Muscle of leg (tissue), 11 donors: ENCODE measurements around the gene KLHL10. TPM values are rescaled to one million over a fixed set of nuclear protein-coding genes. Genes with fewer than 3 reads are reported as not detected.
"Not testable (repeated sequence)": the region's sequence is repeated elsewhere in the genome, so short reads cannot be mapped to it uniquely, and the experiment has no call there.

Experiments
- DNase-seq: peaks from one replicate; pipeline ENCODE4 v3.0.0; 2013
- H3K27ac ChIP-seq: one replicate; pipeline ENCODE4 v1.5.1; 2013; ENCODE audit warnings: mild to moderate bottlenecking, low read length, control low read depth
- H3K27me3 ChIP-seq: one replicate; pipeline ENCODE4 v1.6.1; 2013; ENCODE audit warnings: low read length; ENCODE audit not compliant: control insufficient read depth, insufficient read depth
- H3K36me3 ChIP-seq: one replicate; pipeline ENCODE4 v1.6.1; 2013; ENCODE audit warnings: low read length; ENCODE audit not compliant: control insufficient read depth, insufficient read depth
- H3K4me1 ChIP-seq: one replicate; pipeline ENCODE4 v1.6.1; 2013; ENCODE audit warnings: low read length; ENCODE audit not compliant: control insufficient read depth, insufficient read depth
- H3K4me3 ChIP-seq: one replicate; pipeline ENCODE4 v1.5.1; 2013; ENCODE audit warnings: low read length, control low read depth
- H3K9me3 ChIP-seq: replicated peaks from 2 replicates; pipeline ENCODE4 v1.6.1; 2013; ENCODE audit warnings: low read depth, low read length; ENCODE audit not compliant: control insufficient read depth
- WGBS: methylation state at CpG from one replicate; pipeline ENCODE4 v1.1.5; 2013; ENCODE audit warnings: missing lambda C conversion rate; ENCODE audit not compliant: insufficient coverage; 5-methylcytosine and 5-hydroxymethylcytosine counted together
- polyA plus RNA-seq, 8 donors: library from polyadenylated mRNA; unstranded; fragments of 120-200 nt; gene quantifications; one replicate each; pipeline versions ENCODE4 v1.2.1 to v1.2.3, GENCODE V29; 2013; ENCODE audit warnings: inconsistent platforms in 1 of 8, low replicate concordance in 1 of 8; ENCODE audit not compliant: insufficient read length in 8 of 8, insufficient read depth in 1 of 8
- total RNA-seq: library from RNA; stranded (reverse); fragments of 120-200 nt; gene quantifications from one replicate; pipeline ENCODE4 v1.2.4, GENCODE V29; 2013

The KLHL10 gene
- total and polyA plus RNA-seq, 9 donors, result 0.08 to 0.51 (median 0.20) TPM; not detected in 1

- WGBS, result 89% methylated on average over 10 of the region's 10 CpGs
- not testable (repeated sequence) for H3K27ac ChIP-seq, H3K9me3 ChIP-seq, H3K4me3 ChIP-seq, H3K27me3 ChIP-seq, H3K4me1 ChIP-seq, DNase-seq
- H3K36me3 ChIP-seq, result peaks cover 62% of the 10 kb centered on the region
These were observed 7.7 kb upstream of the KLHL10 start for GRCh38 chr17:41829961-41830360.

GRCh38 chr17:41835214-41835799 lies 2.3 kb upstream of the KLHL10 start:
- Histone ChIP-seq H3K36me3 (peaks cover 22% of the 10 kb centered on the region), H3K4me1 (peaks cover 15% of the 10 kb centered on the region), H3K4me3 (peak overlapping the region; percentile 88), H3K27me3 (no peaks in the 10 kb centered on the region), H3K27ac (no peak overlapping the region), H3K9me3 (no peaks in the 10 kb centered on the region)
- no peak for DNase-seq
- WGBS, result 4% methylated on average over 5 of the region's 13 CpGs

DNA sequence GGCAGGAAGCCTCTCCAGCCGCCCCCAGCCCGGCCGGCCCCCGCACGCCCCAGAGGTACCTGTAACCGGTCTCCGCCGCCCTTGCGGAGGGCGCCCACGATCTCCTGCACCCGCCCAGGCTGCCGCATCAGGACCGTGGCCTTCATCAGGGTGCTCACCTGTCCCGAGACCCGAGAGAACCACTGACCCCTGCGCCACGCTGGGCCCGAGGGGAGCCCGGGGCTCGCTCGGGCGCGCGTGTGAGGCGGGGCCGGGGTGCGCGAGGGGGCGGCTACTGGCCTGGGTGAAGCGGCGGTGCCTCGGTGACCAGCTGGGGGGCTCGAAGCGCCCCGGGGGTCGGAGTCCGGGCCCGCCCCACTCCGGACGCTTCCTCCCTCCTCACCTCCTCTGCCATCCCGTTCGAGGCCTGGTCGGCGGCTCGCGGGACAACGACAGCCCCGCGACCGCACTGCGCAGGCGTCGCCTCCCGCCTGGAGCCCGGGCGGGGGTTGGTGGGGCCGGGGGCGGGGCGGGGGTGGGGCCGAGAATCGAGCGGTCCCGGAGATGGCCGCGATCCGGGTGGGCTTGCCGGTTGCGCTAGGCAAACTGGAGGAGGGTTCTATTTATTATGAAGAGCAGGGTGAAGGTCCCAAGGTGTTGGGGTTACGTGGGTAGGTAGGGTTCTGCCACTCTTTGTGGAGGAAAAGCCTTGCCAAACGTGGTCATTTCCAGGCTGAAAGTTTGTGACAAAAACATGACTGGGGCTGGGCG lies 1.6 kb upstream of the KLHL10 start, which contains the start of gene NT5C3B:
Gene NT5C3B, minus strand, starts transcription at position 433 of the 750 bp plus-strand sequence. Its CDS starts 39 bp downstream, at position 394.
- Histone ChIP-seq H3K27me3 (no peaks in the 10 kb centered on the region), H3K4me3 (peak within 1 kb of the TSS; percentile 88), H3K4me1 (peaks cover 15% of the 10 kb centered on the region), H3K9me3 (no peaks in the 10 kb centered on the region), H3K36me3 (peaks cover 16% of the 10 kb centered on the region), H3K27ac (no peak within 1 kb of the TSS)
- peak; percentile 79 for DNase-seq
- 0% methylated on average over 43 of the region's 72 CpGs for WGBS

DNA sequence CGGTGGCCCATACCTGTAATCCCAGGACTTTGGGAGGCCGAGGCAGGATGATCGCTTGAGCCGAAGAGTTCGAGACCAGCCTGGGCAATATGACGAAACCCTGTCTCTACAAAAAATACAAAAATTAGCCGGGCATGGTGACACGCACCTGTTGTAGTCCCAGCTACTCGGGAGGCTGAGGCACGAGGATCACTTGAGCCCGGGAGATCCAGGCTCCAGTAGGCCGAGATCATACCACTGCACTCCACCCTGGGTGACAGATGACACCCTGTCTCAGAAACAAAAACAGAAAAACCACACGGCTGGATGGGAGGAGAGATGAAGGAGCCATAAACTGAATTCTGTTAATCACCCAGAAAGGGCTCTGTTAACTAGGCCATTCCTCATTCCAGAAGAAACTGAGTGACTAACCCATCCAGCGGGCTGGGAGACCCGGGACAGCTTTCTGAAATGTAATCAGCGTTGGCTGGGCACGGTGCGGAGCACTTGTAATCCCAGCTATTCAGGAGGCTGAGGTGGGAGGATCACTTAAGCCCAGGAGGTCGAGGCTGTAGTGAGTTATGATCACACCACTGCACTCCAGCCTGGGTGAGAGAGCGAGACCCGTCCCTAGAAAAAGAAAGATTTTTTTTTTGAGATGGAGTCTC lies 952 bp upstream of the KLHL10 start:
- peaks cover 15% of the 10 kb centered on the region for H3K4me1 ChIP-seq
- no peak for DNase-seq
- H3K36me3 ChIP-seq, result peaks cover 10% of the 10 kb centered on the region
- H3K4me3 ChIP-seq, result peak overlapping the region; percentile 88
- no peaks in the 10 kb centered on the region for H3K9me3 ChIP-seq
- 59% methylated on average over 10 of the region's 21 CpGs for WGBS
- no peaks in the 10 kb centered on the region for H3K27me3 ChIP-seq
- H3K27ac ChIP-seq, result no peak overlapping the region

DNA sequence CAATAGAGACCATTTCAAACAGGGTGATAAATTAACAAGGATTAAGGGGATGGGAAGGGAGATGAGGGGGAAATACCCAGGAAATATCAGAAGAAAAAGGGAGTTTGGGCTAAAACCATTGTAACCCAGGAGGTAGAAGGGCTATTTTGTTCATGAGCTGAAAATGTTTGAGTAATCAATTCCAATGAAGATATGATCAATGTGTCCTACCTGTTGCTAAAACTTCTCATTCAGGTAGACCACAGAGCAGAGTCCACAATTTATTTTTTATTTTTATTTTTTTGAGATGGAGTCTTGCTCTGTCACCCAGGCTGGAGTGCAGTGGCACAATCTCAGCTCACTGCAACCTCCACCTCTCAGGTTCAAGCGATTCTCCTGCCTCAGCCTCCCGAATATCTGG lies 1.8 kb downstream of the KLHL10 start:
- H3K4me1 ChIP-seq, result peaks cover 15% of the 10 kb centered on the region

GRCh38 chr17:41840781-41841180 lies 3.2 kb downstream of the KLHL10 start:
- H3K27ac ChIP-seq, result not testable (repeated sequence)

More for the DNA sequence above, 1.8 kb downstream of the KLHL10 start:
- H3K9me3 ChIP-seq, H3K36me3 ChIP-seq, H3K27ac ChIP-seq, H3K4me3 ChIP-seq, DNase-seq, H3K27me3 ChIP-seq: not testable (repeated sequence)
- no CpG with 5 or more reads among the region's 2 CpGs for WGBS

DNA sequence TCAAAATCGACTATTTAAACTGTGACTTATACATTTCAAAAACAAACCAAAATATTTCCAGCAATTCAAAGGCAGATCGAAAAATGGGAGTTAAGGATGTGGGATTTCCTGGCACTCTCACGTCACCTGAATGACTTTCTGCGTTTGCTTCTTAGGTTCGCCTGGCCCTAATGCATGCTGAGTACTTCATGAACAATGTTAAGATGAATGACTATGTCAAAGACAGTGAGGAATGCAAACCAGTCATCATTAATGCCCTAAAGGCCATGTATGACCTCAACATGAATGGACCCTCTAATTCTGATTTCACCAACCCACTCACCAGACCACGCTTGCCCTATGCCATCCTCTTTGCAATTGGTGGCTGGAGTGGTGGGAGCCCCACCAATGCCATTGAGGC lies 7.3 kb downstream of the KLHL10 start:
- no peaks in the 10 kb centered on the region for H3K9me3 ChIP-seq
- no peaks in the 10 kb centered on the region for H3K27me3 ChIP-seq
- H3K36me3 ChIP-seq, result peaks cover 7% of the 10 kb centered on the region
- H3K27ac ChIP-seq, result no peak overlapping the region
- H3K4me3 ChIP-seq, result no peak overlapping the region
- DNase-seq, result no peak
- no peaks in the 10 kb centered on the region for H3K4me1 ChIP-seq
- no CpG with 5 or more reads among the region's 6 CpGs for WGBS

More at GRCh38 chr17:41840781-41841180, 3.2 kb downstream of the KLHL10 start:
- WGBS, result 92% methylated on average over 3 of the region's 6 CpGs
- not testable (repeated sequence) for DNase-seq, H3K4me3 ChIP-seq, H3K27me3 ChIP-seq, H3K9me3 ChIP-seq, H3K4me1 ChIP-seq, H3K36me3 ChIP-seq

GRCh38 chr17:41848788-41849187 lies 11.2 kb downstream of the KLHL10 start:
- Histone ChIP-seq H3K4me1 (no peaks in the 10 kb centered on the region), H3K36me3 (peaks cover 15% of the 10 kb centered on the region), H3K4me3 (no peak overlapping the region), H3K27ac (no peak overlapping the region), H3K27me3 (no peaks in the 10 kb centered on the region), H3K9me3 (no peaks in the 10 kb centered on the region)
- no CpG with 5 or more reads among the region's 4 CpGs for WGBS
- no peak for DNase-seq

GRCh38 chr17:41849251-41849990 lies 11.8 kb downstream of the KLHL10 start:
- Histone ChIP-seq H3K36me3 (peaks cover 21% of the 10 kb centered on the region), H3K4me3 (no peak overlapping the region), H3K27me3 (no peaks in the 10 kb centered on the region), H3K4me1 (no peaks in the 10 kb centered on the region), H3K27ac (no peak overlapping the region), H3K9me3 (no peaks in the 10 kb centered on the region)
- WGBS, result no CpG with 5 or more reads among the region's 4 CpGs
- DNase-seq, result no peak

GRCh38 chr17:41851382-41851781 lies 13.8 kb downstream of the KLHL10 start:
- peaks cover 25% of the 10 kb centered on the region for H3K36me3 ChIP-seq
- H3K4me3 ChIP-seq, H3K4me1 ChIP-seq, H3K27me3 ChIP-seq, H3K9me3 ChIP-seq, H3K27ac ChIP-seq, DNase-seq: not testable (repeated sequence)
- 100% methylated on average over 1 of the region's 14 CpGs for WGBS
